Stimulated activated CD8-positive, alpha-beta memory T cell treated with anti-CD3 and anti-CD28 coated beads, Interleukin-12 subunit alpha, Interleukin-12 subunit beta, amount 100 ng/mL, for 24 hours (primary cell): Measurements from ENCODE around the gene IL36G.

Experiments
- DNase-seq: peaks from one replicate; pipeline ENCODE4 v3.0.0-alpha.2; 2020; ENCODE audit errors: extremely low read depth

IL36G gene

GRCh38 chr2:113018509-113018908, 40.7 kb downstream of the IL36G start:
- DNase-seq: no peak

GRCh38 chr2:113021312-113021711, 43.5 kb downstream of the IL36G start:
- no peak for DNase-seq

- DNase-seq: no peak
Measured at GRCh38 chr2:113024764-113025163, 47.0 kb downstream of the IL36G start.

GRCh38 chr2:113025737-113026136, 47.9 kb downstream of the IL36G start:
- no peak for DNase-seq

GRCh38 chr2:113027691-113028090, 49.9 kb downstream of the IL36G start:
- no peak for DNase-seq

GRCh38 chr2:113028112-113028511, 50.3 kb downstream of the IL36G start:
- DNase-seq: no peak

- DNase-seq: no peak
Measured at GRCh38 chr2:113032737-113033136, 54.9 kb downstream of the IL36G start.

GRCh38 chr2:113034016-113034415, 56.2 kb downstream of the IL36G start:
- no peak for DNase-seq
